ENCODE data around the gene UBXN10. TPM values are rescaled to one million over a fixed set of nuclear protein-coding genes. Genes with fewer than 3 reads are reported as not detected.

The UBXN10 gene
- total RNA-seq, 1 donor from 2014 or later = 0.09 TPM

GRCh38 chr1:20172033-20172590, 13.8 kb upstream of the UBXN10 start:
- Histone ChIP-seq H3K27ac (ENCODE audit: low read depth, low read length) (no peak overlapping the region), H3K4me3 (ENCODE audit: insufficient read depth, low read depth, low read length) (no peak overlapping the region), H3K4me2 (ENCODE audit: low read length) (no peak overlapping the region), H3K36me3 (ENCODE audit: insufficient read depth, low read length) (no peaks in the 10 kb centered on the region), H3K4me1 (ENCODE audit: insufficient read depth, low read length) (no peaks in the 10 kb centered on the region), H4K20me1 (ENCODE audit: insufficient read depth, low read length) (no peaks in the 10 kb centered on the region), H3K9me3 (ENCODE audit: insufficient read depth, low read depth, low read length) (no peaks in the 10 kb centered on the region), H3K27me3 (ENCODE audit: insufficient read depth, low read length) (peaks cover 7% of the 10 kb centered on the region), H3K79me2 (ENCODE audit: insufficient read depth, low read length) (no peaks in the 10 kb centered on the region), H2AFZ (ENCODE audit: low read depth, low read length) (no peak overlapping the region), H3K9ac (ENCODE audit: low read length) (no peak overlapping the region)
- H3K27me3 Mint-ChIP-seq (ENCODE audit: low read depth, unreplicated experiment) = peaks cover 33% of the 10 kb centered on the region
- H3K4me3 Mint-ChIP-seq (ENCODE audit: unreplicated experiment) = no peak overlapping the region
- H3K9me3 Mint-ChIP-seq (ENCODE audit: unreplicated experiment) = peaks cover 2% of the 10 kb centered on the region
- H3K27ac Mint-ChIP-seq (ENCODE audit: unreplicated experiment) = no peak overlapping the region
- H3K36me3 Mint-ChIP-seq (ENCODE audit: low read depth, unreplicated experiment) = no peaks in the 10 kb centered on the region
- FAIRE-seq (no peak), DNase-seq (ENCODE audit: low read depth) (no peak)
- H3K4me1 Mint-ChIP-seq (ENCODE audit: low read depth, unreplicated experiment) = no peaks in the 10 kb centered on the region
- TF ChIP-seq CTCF (IDR thresholded peaks at IDR 0.05; ENCODE audit: insufficient read depth, low read depth, low read length) (no peak), EZH2 (IDR thresholded peaks at IDR 0.05; ENCODE audit: insufficient read depth, low read length) (no peak)

- Mint-ChIP-seq H3K4me3 (ENCODE audit: unreplicated experiment) (no peak overlapping the region), H3K36me3 (ENCODE audit: low read depth, unreplicated experiment) (no peaks in the 10 kb centered on the region), H3K4me1 (ENCODE audit: low read depth, unreplicated experiment) (no peaks in the 10 kb centered on the region), H3K9me3 (ENCODE audit: unreplicated experiment) (peaks cover 7% of the 10 kb centered on the region), H3K27me3 (ENCODE audit: low read depth, unreplicated experiment) (peaks cover 37% of the 10 kb centered on the region), H3K27ac (ENCODE audit: unreplicated experiment) (no peak overlapping the region)
- Histone ChIP-seq H3K4me3 (ENCODE audit: insufficient read depth, low read depth, low read length) (no peak overlapping the region), H3K9ac (ENCODE audit: low read length) (no peak overlapping the region), H3K4me2 (ENCODE audit: low read length) (no peak overlapping the region), H2AFZ (ENCODE audit: low read depth, low read length) (no peak overlapping the region), H3K4me1 (ENCODE audit: insufficient read depth, low read length) (no peaks in the 10 kb centered on the region), H3K27me3 (ENCODE audit: insufficient read depth, low read length) (peaks cover 20% of the 10 kb centered on the region), H3K9me3 (ENCODE audit: insufficient read depth, low read depth, low read length) (no peaks in the 10 kb centered on the region), H4K20me1 (ENCODE audit: insufficient read depth, low read length) (no peaks in the 10 kb centered on the region), H3K36me3 (ENCODE audit: insufficient read depth, low read length) (no peaks in the 10 kb centered on the region), H3K79me2 (ENCODE audit: insufficient read depth, low read length) (no peaks in the 10 kb centered on the region), H3K27ac (ENCODE audit: low read depth, low read length) (no peak overlapping the region)
- DNase-seq (ENCODE audit: low read depth) = no peak
- no peak for FAIRE-seq
- TF ChIP-seq CTCF (IDR thresholded peaks at IDR 0.05; ENCODE audit: insufficient read depth, low read depth, low read length) (no peak), EZH2 (IDR thresholded peaks at IDR 0.05; ENCODE audit: insufficient read depth, low read length) (no peak)
These were observed 10.8 kb upstream of the UBXN10 start for GRCh38 chr1:20174937-20175666.

Measured in astrocyte (in vitro differentiated cells and primary cell).